K562 (cell line): ENCODE data around the gene PLXNA2.

ENCODE experiments used
- NONO ChIP-seq, 2 experiments: fragments of 200-400 bp in 1 of 2; fragments of 450-650 bp in 1 of 2; formaldehyde crosslinking in 1 of 2; IDR thresholded peaks; 2 replicates each; pipeline ENCODE4 v1.6.1; 2017; ENCODE audit warnings: low read depth in 2 of 2, mild to moderate bottlenecking in 2 of 2, moderate library complexity in 2 of 2, low read length in 1 of 2
- NR2C2 ChIP-seq, 2 experiments: fragments of 200-800 bp in 1 of 2; sonication (Bioruptor generic) in 1 of 2; sonication (generic) in 1 of 2; formaldehyde crosslinking in 1 of 2; IDR thresholded peaks; 2 replicates each; pipeline versions ENCODE4 v1.6.1 to v1.8.0; 2016 to 2022; ENCODE audit warnings: mild to moderate bottlenecking in 1 of 2, missing compliant biosample characterization in 1 of 2, missing genetic modification characterization in 1 of 2, missing genetic modification reagents in 1 of 2
- POLR2A ChIP-seq: fragments of 450-650 bp; conservative IDR thresholded peaks from 2 replicates; pipeline ENCODE4 v1.6.1; 2016
- TBP ChIP-seq: optimal IDR thresholded peaks from 2 replicates; pipeline ENCODE3; 2011; ENCODE audit warnings: low read depth, low read length, improper control_type of control experiment
- ZNF282 ChIP-seq: sonication (generic); formaldehyde crosslinking; IDR thresholded peaks from 2 replicates; pipeline ENCODE4 v1.8.1; 2023; ENCODE audit warnings: missing genetic modification reagents
- ZNF408 ChIP-seq: fragments of 250-450 bp; sonication (Bioruptor Pico); IDR thresholded peaks from 2 replicates; pipeline ENCODE4 v1.4.0; 2020; ENCODE audit warnings: low read depth, mild to moderate bottlenecking, moderate library complexity
- ZNF584 ChIP-seq: fragments of 200-800 bp; sonication (Bioruptor generic); IDR thresholded peaks from 2 replicates; pipeline ENCODE4 v1.6.1; 2016; ENCODE audit warnings: low read depth, mild to moderate bottlenecking, missing genetic modification characterization, missing compliant biosample characterization
- TF ChIP-seq, protein P1 (sequence below): sonication (generic); formaldehyde crosslinking; IDR thresholded peaks from 2 replicates; pipeline ENCODE4 v1.8.1; 2022; ENCODE audit warnings: missing genetic modification reagents

DNA sequence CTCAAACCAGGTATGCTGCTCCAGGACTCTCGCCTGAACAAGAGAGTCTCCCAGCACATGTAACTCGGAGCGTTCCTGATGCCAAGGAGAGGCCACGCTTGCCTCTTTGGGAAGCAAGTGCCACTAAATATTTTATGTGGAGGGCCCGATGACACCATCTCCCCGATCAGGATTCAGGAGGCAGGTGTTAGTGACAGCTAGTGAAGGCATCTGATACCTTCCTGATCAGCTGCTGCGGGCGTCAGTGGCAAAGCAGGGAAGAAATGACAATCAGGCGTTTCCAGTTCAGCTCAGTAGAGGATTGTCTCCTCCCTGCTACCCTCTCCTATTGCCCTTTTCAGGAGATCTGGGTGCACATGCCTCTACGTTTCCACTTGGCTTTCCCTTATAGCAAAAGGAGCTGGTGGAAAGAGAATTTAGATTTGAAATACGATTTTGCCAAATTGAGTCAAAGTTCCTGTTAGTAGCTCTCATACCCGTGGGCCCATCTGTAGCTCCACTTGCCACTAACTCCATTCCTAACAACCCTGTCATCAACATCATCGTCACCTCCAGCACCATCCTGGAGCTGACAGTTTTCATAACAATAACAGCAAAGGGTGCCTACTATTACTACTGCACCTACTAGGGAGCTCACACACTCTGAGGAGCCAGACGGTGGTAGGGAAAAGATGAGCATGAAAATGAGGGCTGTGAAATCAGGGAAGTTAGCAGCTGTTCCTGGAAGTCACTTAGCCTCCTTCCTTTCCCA is 21.6 kb downstream of the PLXNA2 start:
- TF ChIP-seq ZNF584 (CRISPR knock-in tag) (no peak), ZNF408 (no peak), NR2C2 (CRISPR knock-in tag; IDR thresholded peaks at IDR 0.05) (no peak), NR2C2 (tag; IDR thresholded peaks at IDR 0.05) (no peak), NONO (IDR thresholded peaks at IDR 0.05; ENCODE audit: low read depth in 2 of 2, low read length in 1 of 2) (no peak), ZNF282 (CRISPR knock-in tag) (no peak), POLR2A (no peak), TBP (no peak)
- TF ChIP-seq, protein P1, sequence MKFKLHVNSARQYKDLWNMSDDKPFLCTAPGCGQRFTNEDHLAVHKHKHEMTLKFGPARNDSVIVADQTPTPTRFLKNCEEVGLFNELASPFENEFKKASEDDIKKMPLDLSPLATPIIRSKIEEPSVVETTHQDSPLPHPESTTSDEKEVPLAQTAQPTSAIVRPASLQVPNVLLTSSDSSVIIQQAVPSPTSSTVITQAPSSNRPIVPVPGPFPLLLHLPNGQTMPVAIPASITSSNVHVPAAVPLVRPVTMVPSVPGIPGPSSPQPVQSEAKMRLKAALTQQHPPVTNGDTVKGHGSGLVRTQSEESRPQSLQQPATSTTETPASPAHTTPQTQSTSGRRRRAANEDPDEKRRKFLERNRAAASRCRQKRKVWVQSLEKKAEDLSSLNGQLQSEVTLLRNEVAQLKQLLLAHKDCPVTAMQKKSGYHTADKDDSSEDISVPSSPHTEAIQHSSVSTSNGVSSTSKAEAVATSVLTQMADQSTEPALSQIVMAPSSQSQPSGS (CRISPR knock-in tag): no peak
